HepG2 (cell line): ENCODE measurements around the gene LEF1. TPM values are rescaled to one million over a fixed set of nuclear protein-coding genes. Genes with fewer than 3 reads are reported as not detected.

Source experiments
- ATAC-seq: fragments of 200-7000 bp; cut with Tn5 transposase; 3 replicates; pipeline ENCODE4 v1.9.1; 2020; ENCODE audit warnings: mild to moderate bottlenecking, moderate library complexity
- BruUV-seq: library from RNA; stranded (reverse); fragments of 400-500 nt; replicated peaks from 2 replicates; lab custom pipeline; 2021; lab: Mats Ljungman, UMichigan
- CTCF ChIA-PET: fragments of 300-600 bp; formaldehyde crosslinking; extraction: SDS; loops from one replicate; lab custom pipeline; 2021; ENCODE audit warnings: low total read pairs, inconsistent platforms, low intra/inter-chr PET ratio; lab: Yijun Ruan, JAX
- POLR2A ChIA-PET: fragments of 350-600 bp; sonication (Branson Sonifier 250); formaldehyde crosslinking; loops from one replicate; lab custom pipeline; 2020; ENCODE audit warnings: antibody characterized with exemption, inconsistent platforms; lab: Yijun Ruan, JAX
- DNase-seq: peaks from one replicate; pipeline ENCODE4 v3.0.0-alpha.2; 2015; ENCODE audit warnings: low spot score
- FAIRE-seq: peaks from 3 replicates; lab custom pipeline; 2011; peaks lifted over from hg19 to GRCh38; lab: Jason Lieb, UNC
- H2AFZ ChIP-seq: one replicate; pipeline ENCODE4 v1.6.1; 2011; ENCODE audit warnings: low read length, inconsistent platforms
- H3K27ac ChIP-seq: fragments of 300-600 bp; 3 replicates; pipeline ENCODE4 v1.8.0; 2011; ENCODE audit warnings: mixed run types, mild to moderate bottlenecking, mixed read lengths, low read length, inconsistent platforms; ENCODE audit not compliant: insufficient read depth; ENCODE audit errors: extremely low read length
- H3K27me3 ChIP-seq, 2 experiments: fragments of 200-600 bp in 1 of 2; 2 replicates in 1 of 2; 3 replicates in 1 of 2; pipeline versions ENCODE4 v1.6.0 to v1.8.0; 2011; ENCODE audit warnings: low read length in 2 of 2, mild to moderate bottlenecking in 2 of 2, moderate library complexity in 2 of 2, inconsistent platforms in 1 of 2; ENCODE audit not compliant: insufficient read depth in 2 of 2, control insufficient read depth in 1 of 2
- H3K36me3 ChIP-seq, 2 experiments: fragments of 200-600 bp in 1 of 2; replicated peaks in 1 of 2; 2 replicates in 1 of 2; 3 replicates in 1 of 2; pipeline versions ENCODE4 v1.5.1 to v1.8.0; 2011; ENCODE audit warnings: low read length in 2 of 2, inconsistent platforms in 1 of 2; ENCODE audit not compliant: insufficient read depth in 2 of 2, control insufficient read depth in 1 of 2
- H3K4me1 ChIP-seq: 2 replicates; pipeline ENCODE4 v1.5.1; 2012; ENCODE audit warnings: low read length, inconsistent platforms; ENCODE audit not compliant: insufficient read depth
- H3K4me2 ChIP-seq: 2 replicates; pipeline ENCODE4 v1.6.0; 2011; ENCODE audit warnings: low read depth, low read length, inconsistent platforms
- H3K4me3 ChIP-seq, 3 experiments: fragments of 200-600 bp in 1 of 3; sonication (generic), shearing (Covaris generic) in 1 of 3; replicated peaks in 1 of 3; 2 replicates each; pipeline ENCODE4 v1.5.1; 2011 to 2016; ENCODE audit warnings: low read length in 3 of 3, inconsistent platforms in 2 of 3, low read depth in 2 of 3, mild to moderate bottlenecking in 2 of 3, control low read depth in 1 of 3, mixed read lengths in 1 of 3; ENCODE audit not compliant: insufficient read depth in 1 of 3
- H3K79me2 ChIP-seq: one replicate; pipeline ENCODE4 v1.6.1; 2011; ENCODE audit warnings: low read length, inconsistent platforms; ENCODE audit not compliant: insufficient read depth
- H3K9ac ChIP-seq: 2 replicates; pipeline ENCODE4 v1.6.0; 2011; ENCODE audit warnings: mild to moderate bottlenecking, low read depth, low read length, inconsistent platforms; ENCODE audit not compliant: insufficient read depth
- H3K9me3 ChIP-seq: 2 replicates; pipeline ENCODE4 v1.5.1; 2012; ENCODE audit warnings: mild to moderate bottlenecking, low read length
- H4K20me1 ChIP-seq: 2 replicates; pipeline ENCODE4 v1.6.0; 2011; ENCODE audit warnings: inconsistent platforms, mild to moderate bottlenecking, low read length, moderate library complexity; ENCODE audit not compliant: insufficient read depth
- CBX2 ChIP-seq, 2 experiments: fragments of 200-600 bp in 1 of 2; sonication (generic); formaldehyde crosslinking in 1 of 2; IDR thresholded peaks; 2 replicates each; pipeline versions ENCODE4 v1.7.0 to v1.8.1; 2018 to 2022; ENCODE audit warnings: low read depth in 2 of 2, low read length in 1 of 2, mild to moderate bottlenecking in 1 of 2, missing genetic modification reagents in 1 of 2
- ELF4 ChIP-seq: sonication (generic); formaldehyde crosslinking; IDR thresholded peaks from 2 replicates; pipeline ENCODE4 v1.5.0; 2020; ENCODE audit warnings: missing genetic modification reagents, mild to moderate bottlenecking, moderate library complexity, borderline replicate concordance
- HNRNPUL1 ChIP-seq: fragments of 200-400 bp; formaldehyde crosslinking; IDR thresholded peaks from 2 replicates; pipeline ENCODE4 v1.6.1; 2017; ENCODE audit warnings: low read depth, mild to moderate bottlenecking, low read length, moderate library complexity
- PAF1 ChIP-seq: IDR thresholded peaks from 2 replicates; pipeline ENCODE4 v1.6.1; 2016; ENCODE audit warnings: missing genetic modification reagents, missing compliant biosample characterization
- RBM22 ChIP-seq: fragments of 200-400 bp; formaldehyde crosslinking; optimal IDR thresholded peaks from 2 replicates; pipeline ENCODE3; 2017; ENCODE audit warnings: mild to moderate bottlenecking, low read length, moderate library complexity
- SIX4 ChIP-seq: sonication (generic); formaldehyde crosslinking; IDR thresholded peaks from 2 replicates; pipeline ENCODE4 v1.4.0; 2020; ENCODE audit warnings: missing genetic modification reagents
- TBX2 ChIP-seq: sonication (generic); formaldehyde crosslinking; IDR thresholded peaks from 2 replicates; pipeline ENCODE4 v1.5.0; 2020; ENCODE audit warnings: missing genetic modification reagents, mild to moderate bottlenecking, borderline replicate concordance
- THYN1 ChIP-seq: sonication (generic); formaldehyde crosslinking; IDR thresholded peaks from 2 replicates; pipeline ENCODE4 v1.8.1; 2023; ENCODE audit warnings: low read depth, mild to moderate bottlenecking, moderate library complexity, missing genetic modification reagents, borderline replicate concordance
- ZFX ChIP-seq: sonication (generic); formaldehyde crosslinking; IDR thresholded peaks from 2 replicates; pipeline ENCODE4 v1.4.0; 2020; ENCODE audit warnings: mild to moderate bottlenecking, low read depth, missing genetic modification reagents, moderate library complexity
- ZNF17 ChIP-seq: sonication (generic); formaldehyde crosslinking; IDR thresholded peaks from 2 replicates; pipeline ENCODE4 v1.5.0; 2020; ENCODE audit warnings: mild to moderate bottlenecking, missing genetic modification reagents
- ZNF550 ChIP-seq: sonication (generic); formaldehyde crosslinking; IDR thresholded peaks from 2 replicates; pipeline ENCODE4 v1.4.0; 2020; ENCODE audit warnings: mild to moderate bottlenecking, missing genetic modification reagents, borderline replicate concordance
- ZSCAN29 ChIP-seq: sonication (generic); formaldehyde crosslinking; conservative IDR thresholded peaks from 2 replicates; pipeline ENCODE4 v1.4.0; 2020; ENCODE audit warnings: mild to moderate bottlenecking, missing genetic modification reagents
- WGBS: methylation state at CpG from one replicate; pipeline ENCODE4 v1.1.6; 2017; ENCODE audit warnings: low lambda C conversion rate; 5-methylcytosine and 5-hydroxymethylcytosine counted together
- in situ Hi-C: cut with HindIII; loops from 2 replicates; pipeline ENCODE4 v1.10.0; 2017; ENCODE audit warnings: low pct_unique_long_range_greater_than_20kb; ENCODE audit not compliant: extremely low pct_ligation_motif_present
- intact Hi-C: fragments of 100-400 bp; cut with micrococcal nuclease; formaldehyde crosslinking; loops from one replicate; pipeline ENCODE4 v1.10.0; 2022; ENCODE audit not compliant: unreplicated experiment
- polyA plus RNA-seq, 8 experiments: library from polyadenylated mRNA; depleted of rRNA in 3 of 8; stranded (reverse) in 7 of 8; unstranded in 1 of 8; fragments of >200 nt; fragmentation: Illumina TruSeq in 4 of 8; extraction: Trizol in 4 of 8; gene quantifications; 2 replicates each; pipeline versions ENCODE4 v1.2.1 to v1.2.3, GENCODE V29; 2011 to 2016; ENCODE audit warnings: low read depth in 4 of 8, missing spikeins in 1 of 8, mixed read lengths in 1 of 8; ENCODE audit not compliant: insufficient read depth in 1 of 8
- total RNA-seq, 5 experiments: library from RNA; depleted of rRNA; stranded (reverse); fragments of >200 nt; fragmentation: Illumina TruSeq; extraction: Trizol; gene quantifications; 2 replicates each; pipeline ENCODE4 v1.2.3, GENCODE V29; 2016; ENCODE audit warnings: low read depth in 1 of 5
- TF ChIP-seq, protein P1 (sequence below): sonication (generic); formaldehyde crosslinking; IDR thresholded peaks from 2 replicates; pipeline ENCODE4 v1.4.0; 2020; ENCODE audit warnings: missing genetic modification reagents, borderline replicate concordance
- TF ChIP-seq, protein P2 (sequence below): sonication (generic); formaldehyde crosslinking; IDR thresholded peaks from 2 replicates; pipeline ENCODE4 v1.5.1; 2020; ENCODE audit warnings: mild to moderate bottlenecking, missing genetic modification reagents, moderate library complexity

LEF1 gene
- total and polyA plus RNA-seq, 2 of the 13 experiments (the other 11 are each of a cell fraction or from before 2014, with no cell fraction given) = 0.22 to 0.29 TPM

DNA sequence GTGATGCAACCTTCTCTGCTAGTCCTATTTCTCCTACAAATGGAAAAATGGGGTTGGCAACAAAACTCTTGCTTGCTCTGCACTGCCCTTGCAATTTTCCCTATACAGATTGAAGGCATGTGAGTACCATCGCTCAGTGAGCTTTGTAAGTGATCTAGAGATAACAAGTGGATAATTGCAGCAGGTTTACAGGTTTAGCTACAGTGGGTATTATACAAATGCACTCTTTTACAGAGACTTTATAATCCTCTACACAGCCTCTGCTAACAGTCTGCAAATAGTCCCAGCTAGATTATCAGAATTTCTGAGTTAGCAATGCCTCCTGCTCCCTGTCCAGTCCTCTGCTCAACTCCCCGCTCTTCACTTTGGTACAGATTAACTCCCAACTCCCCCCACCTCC lies 11.1 kb downstream of the LEF1 start:
- Histone ChIP-seq H3K79me2 (no peaks in the 10 kb centered on the region), H3K9ac (no peak overlapping the region), H3K36me3 (no peaks in the 10 kb centered on the region), H2AFZ (no peak overlapping the region), H3K27me3 (no peaks in the 10 kb centered on the region), H3K4me3 (no peak overlapping the region), H4K20me1 (no peaks in the 10 kb centered on the region), H3K27ac (no peak overlapping the region), H3K4me1 (no peaks in the 10 kb centered on the region), H3K9me3 (no peaks in the 10 kb centered on the region), H3K4me2 (no peak overlapping the region)
- no TSS peak for BruUV-seq
- intact Hi-C loops (no loop called here), in situ Hi-C loops (no loop called here)
- POLR2A ChIA-PET = no interaction called here
- WGBS = 31% methylated on average over 2 of the region's 2 CpGs
- FAIRE-seq (no peak), DNase-seq (no peak), ATAC-seq (no peak)
- TF ChIP-seq ZNF17 (CRISPR knock-in tag) (no peak), ELF4 (CRISPR knock-in tag) (no peak), PAF1 (no peak), THYN1 (CRISPR knock-in tag) (no peak), TBX2 (CRISPR knock-in tag) (no peak), ZNF550 (CRISPR knock-in tag) (no peak), SIX4 (no peak), CBX2 (IDR thresholded peaks at IDR 0.05; ENCODE audit: low read depth, low read length) (no peak), CBX2 (CRISPR knock-in tag; IDR thresholded peaks at IDR 0.05; ENCODE audit: low read depth) (no peak), RBM22 (no peak), HNRNPUL1 (no peak), ZFX (CRISPR knock-in tag) (no peak), ZSCAN29 (CRISPR knock-in tag) (no peak)
- TF ChIP-seq, protein P1, sequence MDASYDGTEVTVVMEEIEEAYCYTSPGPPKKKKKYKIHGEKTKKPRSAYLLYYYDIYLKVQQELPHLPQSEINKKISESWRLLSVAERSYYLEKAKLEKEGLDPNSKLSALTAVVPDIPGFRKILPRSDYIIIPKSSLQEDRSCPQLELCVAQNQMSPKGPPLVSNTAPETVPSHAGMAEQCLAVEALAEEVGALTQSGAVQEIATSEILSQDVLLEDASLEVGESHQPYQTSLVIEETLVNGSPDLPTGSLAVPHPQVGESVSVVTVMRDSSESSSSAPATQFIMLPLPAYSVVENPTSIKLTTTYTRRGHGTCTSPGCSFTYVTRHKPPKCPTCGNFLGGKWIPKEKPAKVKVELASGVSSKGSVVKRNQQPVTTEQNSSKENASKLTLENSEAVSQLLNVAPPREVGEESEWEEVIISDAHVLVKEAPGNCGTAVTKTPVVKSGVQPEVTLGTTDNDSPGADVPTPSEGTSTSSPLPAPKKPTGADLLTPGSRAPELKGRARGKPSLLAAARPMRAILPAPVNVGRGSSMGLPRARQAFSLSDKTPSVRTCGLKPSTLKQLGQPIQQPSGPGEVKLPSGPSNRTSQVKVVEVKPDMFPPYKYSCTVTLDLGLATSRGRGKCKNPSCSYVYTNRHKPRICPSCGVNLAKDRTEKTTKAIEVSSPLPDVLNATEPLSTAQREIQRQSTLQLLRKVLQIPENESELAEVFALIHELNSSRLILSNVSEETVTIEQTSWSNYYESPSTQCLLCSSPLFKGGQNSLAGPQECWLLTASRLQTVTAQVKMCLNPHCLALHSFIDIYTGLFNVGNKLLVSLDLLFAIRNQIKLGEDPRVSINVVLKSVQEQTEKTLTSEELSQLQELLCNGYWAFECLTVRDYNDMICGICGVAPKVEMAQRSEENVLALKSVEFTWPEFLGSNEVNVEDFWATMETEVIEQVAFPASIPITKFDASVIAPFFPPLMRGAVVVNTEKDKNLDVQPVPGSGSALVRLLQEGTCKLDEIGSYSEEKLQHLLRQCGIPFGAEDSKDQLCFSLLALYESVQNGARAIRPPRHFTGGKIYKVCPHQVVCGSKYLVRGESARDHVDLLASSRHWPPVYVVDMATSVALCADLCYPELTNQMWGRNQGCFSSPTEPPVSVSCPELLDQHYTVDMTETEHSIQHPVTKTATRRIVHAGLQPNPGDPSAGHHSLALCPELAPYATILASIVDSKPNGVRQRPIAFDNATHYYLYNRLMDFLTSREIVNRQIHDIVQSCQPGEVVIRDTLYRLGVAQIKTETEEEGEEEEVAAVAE (CRISPR knock-in tag) = no peak
- TF ChIP-seq, protein P2, sequence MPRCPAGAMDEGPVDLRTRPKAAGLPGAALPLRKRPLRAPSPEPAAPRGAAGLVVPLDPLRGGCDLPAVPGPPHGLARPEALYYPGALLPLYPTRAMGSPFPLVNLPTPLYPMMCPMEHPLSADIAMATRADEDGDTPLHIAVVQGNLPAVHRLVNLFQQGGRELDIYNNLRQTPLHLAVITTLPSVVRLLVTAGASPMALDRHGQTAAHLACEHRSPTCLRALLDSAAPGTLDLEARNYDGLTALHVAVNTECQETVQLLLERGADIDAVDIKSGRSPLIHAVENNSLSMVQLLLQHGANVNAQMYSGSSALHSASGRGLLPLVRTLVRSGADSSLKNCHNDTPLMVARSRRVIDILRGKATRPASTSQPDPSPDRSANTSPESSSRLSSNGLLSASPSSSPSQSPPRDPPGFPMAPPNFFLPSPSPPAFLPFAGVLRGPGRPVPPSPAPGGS (CRISPR knock-in tag) = no peak
- CTCF ChIA-PET = no interaction called here
